ENCODE results near the gene MCTP2.

GRCh38 chr15:94372821-94373220 is 141.5 kb downstream of the MCTP2 start:
- TF ChIP-seq CTCF (conservative IDR thresholded peaks at IDR 0.05 in 1 of 2, IDR thresholded peaks at IDR 0.05 in 1 of 2; ENCODE audit: extremely low read depth in 1 of 2, insufficient read depth in 1 of 2, low read depth in 1 of 2, low read length in 2 of 2) (no peak), EZH2 (IDR thresholded peaks at IDR 0.05; ENCODE audit: borderline replicate concordance, low read length) (no peak)

All from mammary epithelial cell (primary cell).